IMR-90 (cell line): ENCODE data around the gene AHNAK2. TPM values are rescaled to one million over a fixed set of nuclear protein-coding genes. Genes with fewer than 3 reads are reported as not detected.

ENCODE experiments used
- ATAC-seq: fragments of 200-7000 bp; cut with Tn5 transposase; 2 replicates; pipeline ENCODE4 v1.9.1; 2020; ENCODE audit warnings: low read depth, mild to moderate bottlenecking, moderate library complexity
- BruUV-seq: library from RNA; stranded (reverse); fragments of 400-500 nt; replicated peaks from 2 replicates; lab custom pipeline; 2021; lab: Mats Ljungman, UMichigan
- CTCF ChIA-PET: fragments of 300-600 bp; formaldehyde crosslinking; extraction: SDS; loops from one replicate; lab custom pipeline; 2021; ENCODE audit warnings: antibody characterized with exemption; lab: Yijun Ruan, JAX
- POLR2A ChIA-PET: fragments of 300-600 bp; sonication (Branson Sonifier 250); formaldehyde crosslinking; loops from one replicate; lab custom pipeline; 2022; ENCODE audit warnings: antibody characterized with exemption; ENCODE audit not compliant: unreplicated experiment; lab: Charles Lee
- DNase-seq: peaks from one replicate; pipeline ENCODE4 v3.0.0; 2013
- H2AFZ ChIP-seq: replicated peaks from 2 replicates; pipeline ENCODE3; 2013; ENCODE audit warnings: low read length, mild to moderate bottlenecking; ENCODE audit not compliant: poor library complexity
- H2AK5ac ChIP-seq: 2 replicates; pipeline ENCODE4 v1.6.1; 2013; ENCODE audit warnings: low read depth, low read length, inconsistent platforms
- H2AK9ac ChIP-seq: replicated peaks from 2 replicates; pipeline ENCODE3; 2013; ENCODE audit warnings: mild to moderate bottlenecking, low read depth, low read length, moderate library complexity; ENCODE audit not compliant: poor library complexity
- H2BK120ac ChIP-seq: 2 replicates; pipeline ENCODE4 v1.6.1; 2013; ENCODE audit warnings: low read depth, low read length, inconsistent platforms
- H2BK15ac ChIP-seq: 3 replicates; pipeline ENCODE4 v1.6.1; 2013; ENCODE audit warnings: low read depth, low read length, inconsistent platforms
- H2BK20ac ChIP-seq: 2 replicates; pipeline ENCODE4 v1.6.1; 2013; ENCODE audit warnings: low read depth, mild to moderate bottlenecking, inconsistent platforms, low read length, moderate library complexity
- H2BK5ac ChIP-seq: 2 replicates; pipeline ENCODE4 v1.6.1; 2013; ENCODE audit warnings: mild to moderate bottlenecking, low read depth, low read length, inconsistent platforms; ENCODE audit not compliant: poor library complexity, severe bottlenecking
- H3K14ac ChIP-seq: replicated peaks from 2 replicates; pipeline ENCODE4 v1.6.1; 2013; ENCODE audit warnings: low read depth, low read length, inconsistent platforms
- H3K18ac ChIP-seq: 2 replicates; pipeline ENCODE4 v1.6.1; 2013; ENCODE audit warnings: low read depth, low read length, control low read depth
- H3K23ac ChIP-seq: 2 replicates; pipeline ENCODE4 v1.6.1; 2013; ENCODE audit warnings: low read depth, low read length, inconsistent platforms
- H3K27ac ChIP-seq: 2 replicates; pipeline ENCODE4 v1.5.1; 2013; ENCODE audit warnings: mild to moderate bottlenecking, control low read depth, low read length; ENCODE audit not compliant: insufficient read depth
- H3K27me3 ChIP-seq: 2 replicates; pipeline ENCODE4 v1.6.1; 2013; ENCODE audit warnings: low read length; ENCODE audit not compliant: control insufficient read depth, insufficient read depth
- H3K36me3 ChIP-seq: 2 replicates; pipeline ENCODE4 v1.6.1; 2013; ENCODE audit warnings: low read length, mixed read lengths; ENCODE audit not compliant: control insufficient read depth, insufficient read depth
- H3K4ac ChIP-seq: 2 replicates; pipeline ENCODE4 v1.6.1; 2013; ENCODE audit warnings: low read depth, low read length, inconsistent platforms
- H3K4me1 ChIP-seq: 2 replicates; pipeline ENCODE4 v1.6.1; 2013; ENCODE audit warnings: low read length, mixed read lengths; ENCODE audit not compliant: control insufficient read depth, insufficient read depth
- H3K4me2 ChIP-seq: 2 replicates; pipeline ENCODE4 v1.6.1; 2013; ENCODE audit warnings: low read depth, mild to moderate bottlenecking, control low read depth, low read length, moderate library complexity
- H3K4me3 ChIP-seq: 2 replicates; pipeline ENCODE4 v1.5.1; 2013; ENCODE audit warnings: low read depth, mild to moderate bottlenecking, control low read depth, low read length, moderate library complexity; ENCODE audit not compliant: insufficient read depth
- H3K56ac ChIP-seq: 2 replicates; pipeline ENCODE4 v1.6.1; 2013; ENCODE audit warnings: low read length, inconsistent platforms; ENCODE audit not compliant: insufficient read depth; ENCODE audit errors: extremely low read depth
- H3K79me1 ChIP-seq, 2 experiments: 2 replicates each; pipeline ENCODE4 v1.6.1; 2013; ENCODE audit warnings: low read length in 2 of 2, inconsistent platforms in 1 of 2, low read depth in 1 of 2
- H3K9ac ChIP-seq: 2 replicates; pipeline ENCODE4 v1.6.1; 2013; ENCODE audit warnings: low read depth, low read length, control low read depth
- H3K9me1 ChIP-seq: 2 replicates; pipeline ENCODE4 v1.6.1; 2013; ENCODE audit warnings: low read length, inconsistent platforms; ENCODE audit not compliant: insufficient read depth
- H3K9me3 ChIP-seq: 2 replicates; pipeline ENCODE4 v1.6.1; 2013; ENCODE audit warnings: low read length; ENCODE audit not compliant: control insufficient read depth, insufficient read depth
- H4K20me1 ChIP-seq: 2 replicates; pipeline ENCODE4 v1.6.1; 2013; ENCODE audit warnings: low read length, inconsistent platforms; ENCODE audit not compliant: insufficient read depth
- H4K5ac ChIP-seq: 2 replicates; pipeline ENCODE4 v1.6.1; 2013; ENCODE audit warnings: mild to moderate bottlenecking, low read depth, low read length, control low read depth
- H4K8ac ChIP-seq, 2 experiments: 2 replicates each; pipeline ENCODE4 v1.6.1; 2013; ENCODE audit warnings: low read depth in 2 of 2, low read length in 2 of 2, control low read depth in 1 of 2, inconsistent platforms in 1 of 2
- H4K91ac ChIP-seq: 2 replicates; pipeline ENCODE4 v1.6.1; 2013; ENCODE audit warnings: low read depth, low read length, inconsistent platforms; ENCODE audit not compliant: insufficient read depth
- BHLHE40 ChIP-seq: fragments of 150-350 bp; IDR thresholded peaks from 2 replicates; pipeline ENCODE4 v1.6.1; 2016; ENCODE audit warnings: mild to moderate bottlenecking, low read depth, low read length
- CEBPB ChIP-seq: IDR thresholded peaks from 2 replicates; pipeline ENCODE4 v1.6.1; 2012; ENCODE audit warnings: low read depth, low read length, improper control_type of control experiment
- ELK1 ChIP-seq: fragments of 150-350 bp; IDR thresholded peaks from 2 replicates; pipeline ENCODE4 v1.6.1; 2016; ENCODE audit warnings: low read depth, mild to moderate bottlenecking, low read length, moderate library complexity, borderline replicate concordance
- FOS ChIP-seq: fragments of 150-350 bp; IDR thresholded peaks from 2 replicates; pipeline ENCODE4 v1.6.1; 2016; ENCODE audit warnings: low read depth, low read length
- MAFK ChIP-seq: IDR thresholded peaks from 2 replicates; pipeline ENCODE4 v1.6.1; 2012; ENCODE audit warnings: low read depth, low read length, improper control_type of control experiment
- POLR2A ChIP-seq: IDR thresholded peaks from 2 replicates; pipeline ENCODE4 v1.6.1; 2012; ENCODE audit warnings: mild to moderate bottlenecking, low read depth, low read length
- RAD21 ChIP-seq: IDR thresholded peaks from 2 replicates; pipeline ENCODE4 v1.6.1; 2012; ENCODE audit warnings: low read length, improper control_type of control experiment
- RFX5 ChIP-seq: IDR thresholded peaks from 2 replicates; pipeline ENCODE4 v1.8.0; 2012; ENCODE audit warnings: low read depth, mild to moderate bottlenecking, low read length, moderate library complexity
- SMC3 ChIP-seq: fragments of 150-350 bp; IDR thresholded peaks from 2 replicates; pipeline ENCODE4 v1.6.1; 2016; ENCODE audit warnings: low read depth, mild to moderate bottlenecking, antibody characterized with exemption, low read length, moderate library complexity
- USF2 ChIP-seq: fragments of 150-350 bp; IDR thresholded peaks from 2 replicates; pipeline ENCODE4 v1.6.1; 2017; ENCODE audit warnings: mild to moderate bottlenecking, antibody characterized with exemption, low read length, low read depth
- WGBS, 2 experiments: methylation state at CpG; one replicate each; pipeline versions ENCODE4 v1.1.5 to v1.1.7; 2013; ENCODE audit warnings: missing lambda C conversion rate in 2 of 2; ENCODE audit not compliant: insufficient read length in 1 of 2; ENCODE audit errors: extremely low coverage in 2 of 2; 5-methylcytosine and 5-hydroxymethylcytosine counted together
- dilution Hi-C: fragments of 300-500 bp; cut with HindIII; formaldehyde crosslinking; loops from one replicate; pipeline ENCODE4 v1.14.3; 2018; ENCODE audit warnings: low sequenced_read_pairs; ENCODE audit not compliant: unreplicated experiment
- in situ Hi-C: fragments of 300-500 bp; cut with MboI; formaldehyde crosslinking; loops from 3 replicates; pipeline ENCODE4 v1.14.3; 2019; ENCODE audit warnings: low sequenced_read_pairs, inconsistent platforms, mixed read lengths
- intact Hi-C: fragments of 100-400 bp; cut with micrococcal nuclease; formaldehyde crosslinking; loops from 2 replicates; pipeline ENCODE4 v1.10.0; 2022
- polyA plus RNA-seq, 3 experiments: library from polyadenylated mRNA; depleted of rRNA; stranded (reverse); fragments of >200 nt; gene quantifications; 2 replicates each; pipeline ENCODE4 v1.2.3, GENCODE V29; 2012; ENCODE audit warnings: low replicate concordance in 1 of 3
- total RNA-seq: library from RNA; depleted of rRNA; stranded (reverse); fragments of >200 nt; gene quantifications from 2 replicates; pipeline ENCODE4 v1.2.3, GENCODE V29; 2012
- TF ChIP-seq, protein P1 (sequence below): conservative IDR thresholded peaks from 2 replicates; pipeline ENCODE4 v1.5.1; 2012; ENCODE audit warnings: mild to moderate bottlenecking, low read depth, low read length, improper control_type of control experiment

The AHNAK2 gene
- total and polyA plus RNA-seq, 2 of the 4 experiments (the other 2 are of a cell fraction) = 2.6 to 7.9 TPM

- dilution Hi-C loops = no loop called here
- no peak for ATAC-seq
- Histone ChIP-seq H3K27me3 (no peaks in the 10 kb centered on the region), H2AFZ (no peak overlapping the region), H3K14ac (no peak overlapping the region), H3K9ac (no peak overlapping the region), H3K4me2 (no peak overlapping the region), H4K91ac (no peak overlapping the region), H2BK120ac (no peak overlapping the region), H4K5ac (no peak overlapping the region), H3K9me3 (no peaks in the 10 kb centered on the region), H3K4me3 (no peak overlapping the region), H3K4ac (no peak overlapping the region), H2AK9ac (no peak overlapping the region), H2BK15ac (no peak overlapping the region), H4K20me1 (peaks cover 15% of the 10 kb centered on the region), H2AK5ac (no peak overlapping the region), H4K8ac (no peak overlapping the region), H3K23ac (no peak overlapping the region), H2BK5ac (no peak overlapping the region), H3K36me3 (no peaks in the 10 kb centered on the region), H2BK20ac (no peak overlapping the region), H3K18ac (no peak overlapping the region), H3K9me1 (peaks cover 7% of the 10 kb centered on the region), H3K56ac (no peak overlapping the region), H3K4me1 (peaks cover 12% of the 10 kb centered on the region), H3K27ac (no peak overlapping the region), H3K79me1 (peaks cover 10 to 17% of the 10 kb centered on the region in 2 experiments; a peak in 3 of 4 replicates)
- ChIA-PET POLR2A (no interaction called here), CTCF (no interaction called here)
- no TSS peak for BruUV-seq
- intact Hi-C loops = no loop called here
- DNase-seq = no peak
- in situ Hi-C loops = no loop called here
- no peak for TF ChIP-seq CEBPB
- TF ChIP-seq, protein P1, sequence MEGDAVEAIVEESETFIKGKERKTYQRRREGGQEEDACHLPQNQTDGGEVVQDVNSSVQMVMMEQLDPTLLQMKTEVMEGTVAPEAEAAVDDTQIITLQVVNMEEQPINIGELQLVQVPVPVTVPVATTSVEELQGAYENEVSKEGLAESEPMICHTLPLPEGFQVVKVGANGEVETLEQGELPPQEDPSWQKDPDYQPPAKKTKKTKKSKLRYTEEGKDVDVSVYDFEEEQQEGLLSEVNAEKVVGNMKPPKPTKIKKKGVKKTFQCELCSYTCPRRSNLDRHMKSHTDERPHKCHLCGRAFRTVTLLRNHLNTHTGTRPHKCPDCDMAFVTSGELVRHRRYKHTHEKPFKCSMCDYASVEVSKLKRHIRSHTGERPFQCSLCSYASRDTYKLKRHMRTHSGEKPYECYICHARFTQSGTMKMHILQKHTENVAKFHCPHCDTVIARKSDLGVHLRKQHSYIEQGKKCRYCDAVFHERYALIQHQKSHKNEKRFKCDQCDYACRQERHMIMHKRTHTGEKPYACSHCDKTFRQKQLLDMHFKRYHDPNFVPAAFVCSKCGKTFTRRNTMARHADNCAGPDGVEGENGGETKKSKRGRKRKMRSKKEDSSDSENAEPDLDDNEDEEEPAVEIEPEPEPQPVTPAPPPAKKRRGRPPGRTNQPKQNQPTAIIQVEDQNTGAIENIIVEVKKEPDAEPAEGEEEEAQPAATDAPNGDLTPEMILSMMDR = no peak
- no peak for TF ChIP-seq ELK1
- no peak for TF ChIP-seq SMC3
- no peak for TF ChIP-seq MAFK
- no peak for TF ChIP-seq USF2
- no peak for TF ChIP-seq FOS
- no peak for TF ChIP-seq BHLHE40
- no peak for TF ChIP-seq RAD21
- no peak for TF ChIP-seq POLR2A
- no peak for TF ChIP-seq RFX5
- 87% methylated on average over 3 of the region's 11 CpGs; no CpG with 5 or more reads in 1 of the 2 experiments for WGBS, 2 experiments
These were observed 45.0 kb upstream of the AHNAK2 start for GRCh38 chr14:105023144-105023543.
